CD14-positive monocyte (primary cell): ENCODE data around the gene PCDHA5. TPM values are rescaled to one million over a fixed set of nuclear protein-coding genes. Genes with fewer than 3 reads are reported as not detected.

Experiments used
- DNase-seq, 3 donors: peaks; one replicate each; pipeline ENCODE4 v3.0.0-alpha.2; 2011 to 2022
- H2AFZ ChIP-seq: 2 replicates; pipeline ENCODE4 v1.6.0; 2012; ENCODE audit warnings: mild to moderate bottlenecking, low read depth, low read length, inconsistent platforms; ENCODE audit not compliant: insufficient read depth, poor library complexity, severe bottlenecking
- H3K27ac ChIP-seq, 2 donors: 1 replicate in 1 of 2; 2 replicates in 1 of 2; pipeline ENCODE4 v1.5.1; 2012 to 2013; ENCODE audit warnings: low read length in 2 of 2, control low read depth in 1 of 2, inconsistent platforms in 1 of 2, low read depth in 1 of 2, mild to moderate bottlenecking in 1 of 2
- H3K27me3 ChIP-seq, 2 donors: one replicate each; pipeline versions ENCODE4 v1.6.0 to v1.6.1; 2011 to 2013; ENCODE audit warnings: low read length in 2 of 2; ENCODE audit not compliant: control insufficient read depth in 2 of 2, insufficient read depth in 2 of 2
- H3K36me3 ChIP-seq, 2 donors: replicated peaks in 1 of 2; 1 replicate in 1 of 2; 2 replicates in 1 of 2; pipeline versions ENCODE4 v1.5.1 to v1.6.1; 2012 to 2013; ENCODE audit warnings: low read length in 2 of 2, control low read depth in 1 of 2, inconsistent platforms in 1 of 2, mild to moderate bottlenecking in 1 of 2; ENCODE audit not compliant: insufficient read depth in 2 of 2, control insufficient read depth in 1 of 2
- H3K4me1 ChIP-seq, 2 donors: 1 replicate in 1 of 2; 2 replicates in 1 of 2; pipeline versions ENCODE4 v1.5.1 to v1.6.1; 2012 to 2013; ENCODE audit warnings: low read length in 2 of 2, control low read depth in 1 of 2, inconsistent platforms in 1 of 2, mild to moderate bottlenecking in 1 of 2, moderate library complexity in 1 of 2; ENCODE audit not compliant: insufficient read depth in 2 of 2, control insufficient read depth in 1 of 2
- H3K4me2 ChIP-seq: replicated peaks from 2 replicates; pipeline ENCODE3; 2012; ENCODE audit warnings: low read length, moderate library complexity, mild to moderate bottlenecking; ENCODE audit not compliant: poor library complexity, severe bottlenecking; ENCODE audit errors: extremely low read depth
- H3K4me3 ChIP-seq, 3 experiments: fragments of 200-600 bp in 1 of 3; sonication (generic) in 1 of 3; replicated peaks in 1 of 3; 1 replicate in 2 of 3; 2 replicates in 1 of 3; pipeline ENCODE4 v1.5.1; 2011 to 2013; ENCODE audit warnings: low read length in 3 of 3, mild to moderate bottlenecking in 3 of 3, control low read depth in 2 of 3, low read depth in 2 of 3, inconsistent platforms in 1 of 3, moderate library complexity in 1 of 3
- H3K79me2 ChIP-seq: 2 replicates; pipeline ENCODE4 v1.6.0; 2012; ENCODE audit warnings: mild to moderate bottlenecking, control low read depth, inconsistent platforms, low read length, moderate library complexity; ENCODE audit not compliant: insufficient read depth
- H3K9ac ChIP-seq: 2 replicates; pipeline ENCODE4 v1.6.0; 2017; ENCODE audit warnings: low read length, mild to moderate bottlenecking; ENCODE audit not compliant: insufficient read depth, poor library complexity, severe bottlenecking
- H3K9me3 ChIP-seq, 2 donors: replicated peaks in 1 of 2; 1 replicate in 1 of 2; 2 replicates in 1 of 2; pipeline versions ENCODE4 v1.5.1 to v1.6.1; 2012 to 2013; ENCODE audit warnings: low read length in 2 of 2, control low read depth in 1 of 2; ENCODE audit not compliant: control insufficient read depth in 1 of 2, insufficient read depth in 1 of 2
- H4K20me1 ChIP-seq: 2 replicates; pipeline ENCODE4 v1.6.0; 2012; ENCODE audit warnings: mild to moderate bottlenecking, low read length, control low read depth, moderate library complexity; ENCODE audit not compliant: insufficient read depth
- H3K27ac Mint-ChIP-seq, 7 donors: one replicate each; pipeline ENCODE4 v1.8.0; 2020; ENCODE audit warnings: mild to moderate bottlenecking in 7 of 7, mixed read lengths in 7 of 7, moderate library complexity in 6 of 7, inconsistent platforms in 2 of 7
- H3K27me3 Mint-ChIP-seq, 3 donors: one replicate each; pipeline ENCODE4 v1.8.0; 2021 to 2022; ENCODE audit warnings: low read depth in 3 of 3, mild to moderate bottlenecking in 3 of 3, mixed read lengths in 3 of 3, moderate library complexity in 3 of 3, inconsistent platforms in 1 of 3
- H3K36me3 Mint-ChIP-seq, 2 donors: one replicate each; pipeline ENCODE4 v1.8.0; 2020; ENCODE audit warnings: mixed read lengths in 2 of 2, inconsistent platforms in 1 of 2, mild to moderate bottlenecking in 1 of 2
- H3K4me1 Mint-ChIP-seq: one replicate; pipeline ENCODE4 v1.8.0; 2020; ENCODE audit warnings: mild to moderate bottlenecking, mixed read lengths
- H3K4me3 Mint-ChIP-seq, 2 donors: one replicate each; pipeline ENCODE4 v1.8.0; 2020; ENCODE audit warnings: mild to moderate bottlenecking in 2 of 2, mixed read lengths in 2 of 2, moderate library complexity in 1 of 2
- H3K9me3 Mint-ChIP-seq, 7 donors: one replicate each; pipeline ENCODE4 v1.8.0; 2020 to 2022; ENCODE audit warnings: mixed read lengths in 7 of 7, mild to moderate bottlenecking in 6 of 7, moderate library complexity in 6 of 7, inconsistent platforms in 2 of 7
- CTCF ChIP-seq: fragments of 200-600 bp; IDR thresholded peaks from one replicate; pipeline ENCODE4 v1.8.0; 2022; ENCODE audit warnings: antibody characterized with exemption, mild to moderate bottlenecking
- WGBS: methylation state at CpG from one replicate; pipeline ENCODE4 v1.1.5; 2013; ENCODE audit warnings: missing lambda C conversion rate; ENCODE audit not compliant: insufficient coverage; 5-methylcytosine and 5-hydroxymethylcytosine counted together
- intact Hi-C, 2 donors: fragments of 100-400 bp; cut with micrococcal nuclease; formaldehyde crosslinking; loops; one replicate each; pipeline versions ENCODE4 v1.15.0 to v1.15.1; 2023
- polyA plus RNA-seq, 3 donors: library from polyadenylated mRNA; depleted of rRNA in 1 of 3; unstranded in 2 of 3; stranded (reverse) in 1 of 3; fragments of 300-500 nt in 2 of 3; fragments of >200 nt in 1 of 3; fragmentation: Illumina TruSeq in 2 of 3; gene quantifications; 1 replicate in 2 of 3; 2 replicates in 1 of 3; pipeline ENCODE4 v1.2.3, GENCODE V29; 2012 to 2021

PCDHA5 gene
- polyA plus RNA-seq, 3 donors = not detected

- TF ChIP-seq CTCF = no peak
- Histone ChIP-seq H3K4me2 (no peak overlapping the region), H3K27me3 (peaks cover 0 to 17% of the 10 kb centered on the region in 2 donors), H3K4me3 (no peak overlapping the region), H2AFZ (no peak overlapping the region), H4K20me1 (no peaks in the 10 kb centered on the region), H3K27ac (no peak overlapping the region), H3K79me2 (no peaks in the 10 kb centered on the region), H3K9me3 (peaks cover 36 to 51% of the 10 kb centered on the region in 2 donors), H3K36me3 (no peaks in the 10 kb centered on the region), H3K9ac (no peak overlapping the region), H3K4me1 (no peaks in the 10 kb centered on the region)
- peaks cover 16 to 26% (median 20%) of the 10 kb centered on the region in 3 donors for H3K27me3 Mint-ChIP-seq
- H3K27ac Mint-ChIP-seq = no peak overlapping the region
- H3K36me3 Mint-ChIP-seq = peaks cover 0 to 4% of the 10 kb centered on the region in 2 donors
- 54% methylated on average over 38 of the region's 38 CpGs for WGBS
- intact Hi-C loops = loop anchor here in 1 of 2 donors (10.0 kb wide), 1 partner anchor 51 kb away; the partner anchor contains the start of gene PCDHA12
- no peaks in the 10 kb centered on the region for H3K4me1 Mint-ChIP-seq
- H3K4me3 Mint-ChIP-seq = no peak overlapping the region
- DNase-seq = no peak
- H3K9me3 Mint-ChIP-seq = peaks cover 30 to 52% (median 45%) of the 10 kb centered on the region in 7 donors
Measured at GRCh38 chr5:140823475-140823874, 2.1 kb downstream of the PCDHA5 start.

GRCh38 chr5:140827704-140828361 is 6.4 kb downstream of the PCDHA5 start, which contains the start of gene PCDHA6:
Gene PCDHA6, plus strand, starts transcription at chr5:140827960. Its CDS starts 132 bp downstream, at chr5:140828092.
- 28% methylated on average over 14 of the region's 27 CpGs for WGBS
- H3K4me3 ChIP-seq = no peak within 1 kb of the TSS
- H3K36me3 ChIP-seq = no peaks in the 10 kb centered on the region
- Mint-ChIP-seq H3K9me3 (peaks cover 34 to 60% (median 53%) of the 10 kb centered on the region in 7 donors), H3K27ac (peak within 1 kb of the TSS in 1 of 7 donors; percentile 3), H3K36me3 (peaks cover 0 to 2% of the 10 kb centered on the region in 2 donors), H3K27me3 (peaks cover 20 to 43% (median 21%) of the 10 kb centered on the region in 3 donors), H3K4me1 (no peaks in the 10 kb centered on the region), H3K4me3 (peak within 1 kb of the TSS in 1 of 2 donors; percentile 66)
- H3K27ac ChIP-seq = no peak within 1 kb of the TSS
- H3K79me2 ChIP-seq = no peaks in the 10 kb centered on the region
- H3K27me3 ChIP-seq = peaks cover 0 to 21% of the 10 kb centered on the region in 2 donors
- H3K4me1 ChIP-seq = no peaks in the 10 kb centered on the region
- H3K9ac ChIP-seq = no peak within 1 kb of the TSS
- no peak for TF ChIP-seq CTCF
- H3K9me3 ChIP-seq = peaks cover 40 to 68% of the 10 kb centered on the region in 2 donors
- no peak for DNase-seq
- no peak within 1 kb of the TSS for H3K4me2 ChIP-seq
- H2AFZ ChIP-seq = no peak within 1 kb of the TSS
- no peaks in the 10 kb centered on the region for H4K20me1 ChIP-seq
- intact Hi-C loops = loop anchor here in 1 of 2 donors (10.0 kb wide), 1 partner anchor 47 kb away; the partner anchor contains the start of gene PCDHA12
